T-cell (primary cell): Measurements from ENCODE around the gene ARFGAP2. TPM values are rescaled to one million over a fixed set of nuclear protein-coding genes. Genes with fewer than 3 reads are reported as not detected.

ENCODE experiments used
- ATAC-seq, 4 experiments: fragments of 200-7000 bp in 3 of 4; fragments of 150-1000 bp in 1 of 4; cut with Tn5 transposase; replicated peaks in 1 of 4; 1 replicate in 3 of 4; 2 replicates in 1 of 4; pipeline ENCODE4 v1.10.0; 2021; ENCODE audit warnings: moderate library complexity in 3 of 4, mild to moderate bottlenecking in 2 of 4, moderate number of reproducible peaks in 1 of 4
- CTCF ChIA-PET, 2 donors: fragments of 300-600 bp; sonication (Branson Sonifier 250); formaldehyde crosslinking; loops; one replicate each; lab custom pipeline; 2022; ENCODE audit warnings: antibody characterized with exemption in 2 of 2; lab: Charles Lee
- POLR2A ChIA-PET, 2 donors: fragments of 300-600 bp; sonication (Branson Sonifier 250); formaldehyde crosslinking; loops; one replicate each; lab custom pipeline; 2022; ENCODE audit warnings: antibody characterized with exemption in 2 of 2; lab: Charles Lee
- DNase-seq, 35 experiments: peaks; one replicate each; pipeline versions ENCODE4 v3.0.0 to v3.0.0-alpha.2; 2013 to 2023
- H3K27ac ChIP-seq: one replicate; pipeline ENCODE4 v1.5.1; 2013; ENCODE audit warnings: low read length
- H3K27me3 ChIP-seq, 2 experiments: replicated peaks in 1 of 2; 1 replicate in 1 of 2; 2 replicates in 1 of 2; pipeline versions ENCODE4 v1.6.1 to v1.7.0; 2013; ENCODE audit warnings: low read length in 1 of 2, mixed read lengths in 1 of 2; ENCODE audit not compliant: control insufficient read depth in 2 of 2, insufficient read depth in 2 of 2; ENCODE audit errors: extremely low read depth in 1 of 2
- H3K36me3 ChIP-seq, 2 donors: 1 replicate in 1 of 2; 2 replicates in 1 of 2; pipeline versions ENCODE4 v1.6.1 to v1.7.0; 2013; ENCODE audit warnings: low read length in 1 of 2; ENCODE audit not compliant: control insufficient read depth in 2 of 2, insufficient read depth in 1 of 2; ENCODE audit errors: extremely low read depth in 1 of 2
- H3K4me1 ChIP-seq, 2 experiments: 1 replicate in 1 of 2; 2 replicates in 1 of 2; pipeline versions ENCODE4 v1.6.1 to v1.7.0; 2013; ENCODE audit warnings: low read length in 2 of 2, mixed read lengths in 1 of 2; ENCODE audit not compliant: insufficient read depth in 2 of 2, control insufficient read depth in 1 of 2; ENCODE audit errors: extremely low read depth in 1 of 2
- H3K4me3 ChIP-seq, 2 donors: 1 replicate in 1 of 2; 2 replicates in 1 of 2; pipeline versions ENCODE4 v1.5.1 to v1.7.0; 2013; ENCODE audit warnings: mild to moderate bottlenecking in 2 of 2, low read length in 1 of 2, moderate library complexity in 1 of 2; ENCODE audit not compliant: control insufficient read depth in 1 of 2; ENCODE audit errors: extremely low read depth in 1 of 2
- H3K9me3 ChIP-seq: 2 replicates; pipeline ENCODE4 v1.7.0; 2013
- H3K27ac Mint-ChIP-seq, 2 donors: one replicate each; pipeline ENCODE4 v1.8.0; 2020 to 2021; ENCODE audit warnings: mild to moderate bottlenecking in 2 of 2, mixed read lengths in 2 of 2
- H3K27me3 Mint-ChIP-seq, 2 donors: one replicate each; pipeline ENCODE4 v1.8.0; 2021 to 2022; ENCODE audit warnings: mixed read lengths in 2 of 2
- H3K36me3 Mint-ChIP-seq: one replicate; pipeline ENCODE4 v1.8.0; 2021; ENCODE audit warnings: mixed read lengths
- H3K4me1 Mint-ChIP-seq, 3 donors: one replicate each; pipeline ENCODE4 v1.8.0; 2020 to 2022; ENCODE audit warnings: mixed read lengths in 3 of 3, mild to moderate bottlenecking in 1 of 3
- H3K4me3 Mint-ChIP-seq, 3 donors: one replicate each; pipeline ENCODE4 v1.8.0; 2020 to 2022; ENCODE audit warnings: mild to moderate bottlenecking in 3 of 3, mixed read lengths in 3 of 3, moderate library complexity in 3 of 3
- H3K9me3 Mint-ChIP-seq, 3 donors: one replicate each; pipeline ENCODE4 v1.8.0; 2020 to 2022; ENCODE audit warnings: mixed read lengths in 3 of 3
- WGBS: methylation state at CpG from one replicate; pipeline ENCODE4 v1.1.5; 2013; ENCODE audit warnings: missing lambda C conversion rate; ENCODE audit not compliant: insufficient coverage; 5-methylcytosine and 5-hydroxymethylcytosine counted together
- total RNA-seq, 35 experiments: library from RNA in 6 of 35; stranded (reverse) in 6 of 35; fragments of 120-200 nt in 1 of 35; gene quantifications; one replicate each; pipeline versions ENCODE4 v1.2.1 to v1.2.4 and lab custom pipeline; 2013 to 2026

Gene ARFGAP2
- total RNA-seq, 5 donors from 2014 or later (not counting 1 experiment from before 2014, with no cell fraction given) = 145 to 188 (median 160) TPM

DNA sequence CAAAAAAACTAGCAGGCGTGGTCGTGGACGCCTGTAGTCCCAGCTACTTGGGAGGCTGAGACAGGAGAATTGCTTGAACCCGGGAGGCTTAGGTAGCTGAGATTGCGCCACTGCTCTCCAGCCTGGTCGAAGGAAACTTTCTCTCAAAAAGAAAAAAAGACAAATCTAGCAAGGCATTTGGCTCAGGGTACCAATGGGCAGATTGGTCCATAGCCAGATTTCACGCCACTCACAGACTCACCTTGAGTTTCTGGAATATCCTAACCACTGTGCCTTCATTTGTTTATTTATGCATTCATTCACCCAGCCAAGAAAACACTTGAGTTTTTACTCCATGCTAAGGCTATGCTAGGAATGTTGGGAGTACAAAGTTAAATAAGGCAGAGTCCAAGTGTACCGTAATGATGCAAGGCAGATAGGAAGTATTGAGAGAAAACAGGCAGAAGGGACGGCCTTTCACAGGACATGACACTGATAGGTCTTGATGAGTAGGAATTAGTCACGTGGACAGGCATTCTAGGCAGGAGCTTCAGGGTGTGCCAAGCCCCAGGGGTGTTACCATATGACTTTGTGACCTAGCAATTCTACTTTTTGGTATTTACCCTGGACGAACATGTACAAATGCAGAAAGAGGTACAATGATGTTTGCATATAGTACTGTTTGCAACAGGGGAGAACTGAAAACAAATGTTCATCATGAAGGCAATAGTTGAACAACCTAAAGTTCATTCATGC, 12.6 kb upstream of the ARFGAP2 start:
- H3K27ac Mint-ChIP-seq = no peak overlapping the region
- Histone ChIP-seq H3K4me1 (peaks cover 8 to 23% of the 10 kb centered on the region in 2 experiments), H3K27me3 (peaks cover 7 to 41% of the 10 kb centered on the region in 2 experiments), H3K27ac (no peak overlapping the region), H3K36me3 (no peaks in the 10 kb centered on the region), H3K9me3 (no peaks in the 10 kb centered on the region), H3K4me3 (no peak overlapping the region)
- no peak for ATAC-seq
- WGBS = 83% methylated on average over 6 of the region's 11 CpGs
- no peak for DNase-seq
- ChIA-PET POLR2A (no interaction called here), CTCF (interaction anchor here (0.6 to 0.7 kb wide), 3 partner anchors 10 to 392 kb away, joined by 3 to 11 read pairs (median 6); no protein-coding TSS in a partner anchor)
- no peaks in the 10 kb centered on the region for H3K9me3 Mint-ChIP-seq
- H3K27me3 Mint-ChIP-seq = peaks cover 7 to 9% of the 10 kb centered on the region in 2 donors
- H3K4me3 Mint-ChIP-seq = no peak overlapping the region
- H3K36me3 Mint-ChIP-seq = no peaks in the 10 kb centered on the region
- peaks cover 0 to 7% (median 6%) of the 10 kb centered on the region in 3 donors for H3K4me1 Mint-ChIP-seq

DNA sequence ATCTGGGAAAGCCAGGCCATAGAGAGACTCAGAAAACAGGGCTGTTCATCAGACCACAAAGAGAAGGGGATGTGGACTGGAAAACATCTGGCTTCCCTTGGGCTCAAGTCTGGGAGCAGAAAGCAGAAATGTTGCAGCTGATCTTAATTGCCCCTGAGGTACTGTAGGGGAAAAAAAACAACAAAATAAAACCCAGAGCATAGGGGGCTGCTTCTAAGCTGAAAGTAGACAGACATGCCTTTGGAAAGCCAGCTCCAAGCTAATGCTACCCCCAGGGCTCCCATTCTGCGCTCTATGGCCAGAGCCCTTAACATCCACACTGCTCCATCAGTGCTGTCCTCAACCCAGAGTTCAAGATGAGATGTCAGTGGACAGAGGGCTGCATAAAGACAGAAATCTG, 11.6 kb upstream of the ARFGAP2 start:
- POLR2A ChIA-PET = no interaction called here

DNA sequence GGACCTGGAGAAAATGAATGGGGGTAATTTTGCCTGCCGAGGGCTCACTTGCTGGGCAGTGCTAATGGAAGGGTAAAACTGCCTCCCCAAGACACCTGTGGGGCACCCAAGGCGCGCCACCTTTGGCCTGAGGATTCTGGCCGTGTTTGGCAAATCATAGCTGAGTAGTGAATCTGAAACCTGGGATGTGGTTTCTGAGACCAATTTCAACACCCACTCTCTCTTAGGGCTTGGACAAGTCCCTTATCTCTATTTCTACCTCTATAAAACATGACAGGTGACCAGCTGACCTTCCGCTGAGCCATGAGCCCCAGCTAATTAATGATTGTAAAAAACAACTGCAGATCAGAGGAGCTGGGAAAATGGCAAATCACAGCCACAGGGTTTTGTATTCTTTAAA, 11.0 kb upstream of the ARFGAP2 start:
- no peaks in the 10 kb centered on the region for H3K36me3 ChIP-seq
- WGBS = 40% methylated on average over 1 of the region's 5 CpGs
- Mint-ChIP-seq H3K27ac (no peak overlapping the region), H3K36me3 (no peaks in the 10 kb centered on the region), H3K27me3 (peaks cover 10 to 21% of the 10 kb centered on the region in 2 donors), H3K4me1 (peaks cover 0 to 7% (median 6%) of the 10 kb centered on the region in 3 donors), H3K4me3 (peak overlapping the region in 2 of 3 donors; percentile 69 to 80), H3K9me3 (no peaks in the 10 kb centered on the region)
- POLR2A ChIA-PET = no interaction called here
- H3K4me3 ChIP-seq = no peak overlapping the region
- H3K27me3 ChIP-seq = peaks cover 7 to 56% of the 10 kb centered on the region in 2 experiments
- no peak overlapping the region for H3K27ac ChIP-seq
- H3K9me3 ChIP-seq = no peaks in the 10 kb centered on the region
- DNase-seq = no peak
- no peak for ATAC-seq
- CTCF ChIA-PET = interaction anchor here (1.5 to 1.8 kb wide), 2 partner anchors 10 kb away, joined by 4 to 5 read pairs; partner anchors contain the start of gene ARFGAP2 (in 1 of the 2)
- peaks cover 8 to 23% of the 10 kb centered on the region in 2 experiments for H3K4me1 ChIP-seq

More for the DNA sequence above, 11.6 kb upstream of the ARFGAP2 start:
- H3K27ac Mint-ChIP-seq = no peak overlapping the region
- H3K27ac ChIP-seq = no peak overlapping the region
- H3K36me3 ChIP-seq = no peaks in the 10 kb centered on the region
- H3K27me3 ChIP-seq = peaks cover 7 to 51% of the 10 kb centered on the region in 2 experiments
- ATAC-seq = no peak
- CTCF ChIA-PET = interaction anchor here in 1 of 2 donors (0.6 kb wide), 1 partner anchor 241 kb away, joined by 3 read pairs; no protein-coding TSS in a partner anchor
- peak overlapping the region in 1 of 3 donors; percentile 80 for H3K4me3 Mint-ChIP-seq
- H3K4me3 ChIP-seq = no peak overlapping the region
- H3K27me3 Mint-ChIP-seq = peaks cover 10 to 19% of the 10 kb centered on the region in 2 donors
- no peak for DNase-seq
- peaks cover 8 to 23% of the 10 kb centered on the region in 2 experiments for H3K4me1 ChIP-seq
- no peaks in the 10 kb centered on the region for H3K9me3 ChIP-seq
- peaks cover 0 to 7% (median 6%) of the 10 kb centered on the region in 3 donors for H3K4me1 Mint-ChIP-seq
- no CpG with 5 or more reads among the region's 1 CpG for WGBS
- no peaks in the 10 kb centered on the region for H3K36me3 Mint-ChIP-seq
- H3K9me3 Mint-ChIP-seq = no peaks in the 10 kb centered on the region

DNA sequence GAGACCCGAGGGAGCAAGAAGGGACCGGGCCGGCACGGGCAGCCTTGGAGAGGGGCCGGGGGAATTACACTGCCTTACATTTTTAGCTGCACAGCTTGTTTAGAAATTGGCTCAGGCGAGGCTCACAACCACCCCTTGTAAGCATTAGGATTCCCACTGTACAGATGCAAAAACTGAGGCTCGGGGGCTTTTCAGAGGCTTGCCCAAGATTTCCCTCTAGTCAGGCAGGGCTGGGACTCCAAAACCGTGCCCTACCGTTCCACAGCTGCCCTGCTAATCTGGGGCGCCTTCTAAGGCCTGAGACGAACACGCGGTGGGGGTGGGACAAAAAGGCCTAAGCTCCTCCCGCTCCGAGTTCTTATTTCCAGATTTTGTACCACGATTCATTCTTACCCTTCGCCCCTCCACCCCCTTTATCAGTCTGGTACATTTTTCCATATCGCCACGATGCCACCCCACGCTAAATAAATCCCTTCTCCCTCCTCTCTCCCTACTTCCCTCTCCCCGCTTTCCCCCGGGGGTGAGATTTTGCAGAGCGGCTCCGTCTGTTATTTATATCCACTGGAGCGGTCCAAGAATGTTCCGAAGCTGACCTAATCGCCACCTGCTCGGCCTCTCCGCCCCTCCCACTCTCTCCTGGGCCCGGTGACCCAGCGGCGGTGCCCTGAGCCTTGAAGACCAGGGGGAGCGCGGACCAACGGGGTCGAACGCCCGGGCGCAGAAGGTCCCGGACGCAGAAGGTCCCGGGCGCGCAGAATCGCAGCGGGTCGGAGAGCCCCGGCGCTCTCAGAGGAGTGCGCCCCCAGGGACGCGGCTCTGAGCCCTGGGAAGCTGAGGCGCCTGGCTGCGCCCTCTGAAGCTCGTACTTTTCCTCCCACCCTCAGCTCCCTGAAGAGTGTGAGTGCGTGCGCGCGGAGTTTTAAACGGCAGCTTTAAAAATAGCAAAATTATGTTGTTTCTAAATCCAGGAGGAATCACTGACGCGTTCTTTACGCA, 10.3 kb upstream of the ARFGAP2 start:
- CTCF ChIA-PET = interaction anchor here (0.6 to 1.8 kb wide), 4 partner anchors 9 to 1115 kb away, joined by 3 to 5 read pairs (median 4); partner anchors contain the start of genes ARFGAP2 (in 1 of the 2) and DDB2 (in 1 of the 2)
- Mint-ChIP-seq H3K27ac (no peak overlapping the region), H3K27me3 (peaks cover 10 to 24% of the 10 kb centered on the region in 2 donors), H3K4me1 (peaks cover 0 to 7% (median 6%) of the 10 kb centered on the region in 3 donors), H3K36me3 (no peaks in the 10 kb centered on the region), H3K9me3 (no peaks in the 10 kb centered on the region), H3K4me3 (peak overlapping the region; percentile 69 to 80 (median 79))
- no peaks in the 10 kb centered on the region for H3K9me3 ChIP-seq
- 4% methylated on average over 50 of the region's 63 CpGs for WGBS
- POLR2A ChIA-PET = interaction anchor here in 1 of 2 donors (0.6 kb wide), 1 partner anchor 97 kb away, joined by 3 read pairs; no protein-coding TSS in a partner anchor
- peak overlapping the region; percentile 40 to 65 for H3K4me3 ChIP-seq
- peak in 23 of 35 experiments; percentile 15 to 60 (median 37) for DNase-seq
- peaks cover 8 to 23% of the 10 kb centered on the region in 2 experiments for H3K4me1 ChIP-seq
- peaks cover 5 to 63% of the 10 kb centered on the region in 2 experiments for H3K27me3 ChIP-seq
- peak; percentile 62 to 74 (median 68) for ATAC-seq
- no peak overlapping the region for H3K27ac ChIP-seq
- no peaks in the 10 kb centered on the region for H3K36me3 ChIP-seq

DNA sequence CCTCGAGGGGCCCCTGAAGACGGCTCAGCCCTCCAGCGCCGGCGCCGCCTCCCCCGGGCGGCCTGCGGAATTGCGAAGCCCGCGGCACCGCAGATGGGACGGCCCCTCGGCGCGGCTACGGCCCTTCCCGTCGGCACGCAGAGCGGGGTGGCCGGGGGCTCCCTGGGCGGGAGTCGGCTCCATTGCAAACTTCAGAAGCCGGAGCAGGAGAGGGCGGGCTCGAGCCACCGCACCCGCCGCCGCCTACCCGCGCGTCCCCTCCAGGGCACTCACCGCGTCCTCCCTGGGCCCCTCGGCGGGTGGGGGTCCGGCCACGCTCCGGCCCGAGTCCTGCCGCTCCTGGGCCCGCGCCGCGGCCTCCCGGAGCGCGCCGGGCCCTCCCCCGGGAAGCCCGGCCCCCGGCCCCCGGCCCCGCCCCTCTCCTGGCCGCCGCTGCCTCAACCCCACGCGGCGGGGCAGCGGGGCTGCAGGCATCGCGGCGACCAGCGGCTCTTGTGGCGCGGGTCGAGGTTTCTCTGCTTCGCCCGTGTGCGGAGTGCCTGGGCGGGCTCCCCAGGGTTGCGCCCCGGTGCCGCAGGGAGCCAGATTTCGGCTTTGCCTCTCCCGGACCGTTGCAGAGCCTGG, 9.5 kb upstream of the ARFGAP2 start, which contains the start of gene PACSIN3:
Gene PACSIN3, minus strand, starts transcription at position 359 of the 624 bp plus-strand sequence. CDS start 3,707 bp downstream, outside the sequence.
- WGBS = under 1% methylated on average over 80 of the region's 80 CpGs
- H3K27me3 ChIP-seq = peaks cover 5 to 65% of the 10 kb centered on the region in 2 experiments
- POLR2A ChIA-PET = no interaction called here
- peak within 1 kb of the TSS; percentile 40 to 65 for H3K4me3 ChIP-seq
- H3K27me3 Mint-ChIP-seq = peaks cover 10 to 24% of the 10 kb centered on the region in 2 donors
- CTCF ChIA-PET = interaction anchor here (0.6 to 1.8 kb wide), 4 partner anchors 8 to 1114 kb away, joined by 3 to 5 read pairs (median 4); partner anchors contain the start of genes ARFGAP2 (in 1 of the 2) and DDB2 (in 1 of the 2)
- peak within 1 kb of the TSS; percentile 69 to 80 (median 79) for H3K4me3 Mint-ChIP-seq
- no peaks in the 10 kb centered on the region for H3K36me3 ChIP-seq
- DNase-seq (peak in 8 of 35 experiments; percentile 13 to 51 (median 29)), ATAC-seq (peak; percentile 72 to 75 (median 73))
- H3K4me1 ChIP-seq = peaks cover 8 to 23% of the 10 kb centered on the region in 2 experiments
- no peaks in the 10 kb centered on the region for H3K9me3 ChIP-seq
- H3K27ac ChIP-seq = no peak within 1 kb of the TSS
- H3K4me1 Mint-ChIP-seq = peaks cover 0 to 7% (median 6%) of the 10 kb centered on the region in 3 donors
- no peak within 1 kb of the TSS for H3K27ac Mint-ChIP-seq
- H3K9me3 Mint-ChIP-seq = no peaks in the 10 kb centered on the region
- H3K36me3 Mint-ChIP-seq = no peaks in the 10 kb centered on the region
